Activated B cell treated with CpG ODN at 0.5 μM for 24 hours (primary cell): ENCODE results near the gene STARD3NL. TPM values are rescaled to one million over a fixed set of nuclear protein-coding genes. Genes with fewer than 3 reads are reported as not detected.
"Not testable (repeated sequence)": the region's sequence is repeated elsewhere in the genome, so short reads cannot be mapped to it uniquely, and the experiment has no call there.

ENCODE experiments used
- ATAC-seq: fragments of 200-7000 bp; cut with Tn5 transposase; one replicate; pipeline ENCODE4 v1.10.0; 2021; ENCODE audit warnings: low read depth, mild to moderate bottlenecking, moderate library complexity
- CTCF ChIA-PET: fragments of 350-600 bp; sonication (Branson Sonifier 250); formaldehyde crosslinking; loops from one replicate; lab custom pipeline; 2021; ENCODE audit warnings: antibody characterized with exemption; lab: Charles Lee
- POLR2A ChIA-PET: fragments of 350-600 bp; sonication (Branson Sonifier 250); formaldehyde crosslinking; loops from one replicate; lab custom pipeline; 2021; ENCODE audit warnings: antibody characterized with exemption; lab: Charles Lee
- DNase-seq: peaks from one replicate; pipeline ENCODE4 v3.0.0; 2022
- H3K27ac Mint-ChIP-seq: one replicate; pipeline ENCODE4 v1.8.0; 2020; ENCODE audit warnings: mixed read lengths
- H3K27me3 Mint-ChIP-seq: one replicate; pipeline ENCODE4 v1.8.0; 2021; ENCODE audit warnings: mixed read lengths
- H3K36me3 Mint-ChIP-seq: one replicate; pipeline ENCODE4 v1.8.0; 2021; ENCODE audit warnings: low read depth, mixed read lengths
- H3K4me1 Mint-ChIP-seq: one replicate; pipeline ENCODE4 v1.8.0; 2021; ENCODE audit warnings: mixed read lengths
- H3K4me3 Mint-ChIP-seq: one replicate; pipeline ENCODE4 v1.8.0; 2020; ENCODE audit warnings: mild to moderate bottlenecking, mixed read lengths
- H3K9me3 Mint-ChIP-seq: one replicate; pipeline ENCODE4 v1.8.0; 2020; ENCODE audit warnings: mixed read lengths
- CTCF ChIP-seq: fragments of 200-600 bp; IDR thresholded peaks from one replicate; pipeline ENCODE4 v1.8.0; 2022; ENCODE audit warnings: antibody characterized with exemption, mild to moderate bottlenecking
- intact Hi-C: fragments of 100-400 bp; cut with micrococcal nuclease; formaldehyde crosslinking; loops from one replicate; pipeline ENCODE4 v1.15.1; 2024
- total RNA-seq: library from RNA; stranded (reverse); gene quantifications from 2 replicates; pipeline ENCODE4 v1.2.3, GENCODE V29; 2022

STARD3NL gene
- total RNA-seq, 1 donor from 2014 or later = 16.2 TPM

DNA sequence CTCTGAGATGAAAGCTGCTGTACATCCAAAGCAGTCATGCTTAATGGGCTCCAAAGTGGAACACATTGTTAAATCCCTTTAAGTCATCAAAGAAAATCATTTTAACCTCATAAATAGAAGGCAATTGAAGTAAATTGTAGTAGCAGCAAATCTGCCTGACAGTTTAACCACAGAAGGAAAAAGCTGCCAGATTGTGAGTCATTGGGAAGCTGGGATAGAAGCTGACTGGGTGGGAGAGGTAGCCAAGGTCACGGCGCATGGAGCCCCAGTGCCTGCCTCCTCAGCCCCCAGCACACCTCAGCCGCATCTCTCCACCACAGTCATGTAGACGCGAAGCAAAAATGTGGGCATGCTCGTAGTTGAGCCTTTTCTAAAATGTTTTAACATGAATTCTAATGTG is 51.3 kb downstream of the STARD3NL start:
- DNase-seq (no peak), ATAC-seq (no peak)
- intact Hi-C loops = no loop called here
- H3K4me3 Mint-ChIP-seq = no peak overlapping the region
- H3K9me3 Mint-ChIP-seq = no peaks in the 10 kb centered on the region
- TF ChIP-seq CTCF = no peak
- ChIA-PET CTCF (interaction anchor here (0.9 kb wide), 1 partner anchor 13 kb away, joined by 3 read pairs; no protein-coding TSS in a partner anchor), POLR2A (no interaction called here)
- no peak overlapping the region for H3K27ac Mint-ChIP-seq
- H3K36me3 Mint-ChIP-seq = peaks cover 50% of the 10 kb centered on the region
- H3K4me1 Mint-ChIP-seq = peaks cover 14% of the 10 kb centered on the region
- no peaks in the 10 kb centered on the region for H3K27me3 Mint-ChIP-seq

DNA sequence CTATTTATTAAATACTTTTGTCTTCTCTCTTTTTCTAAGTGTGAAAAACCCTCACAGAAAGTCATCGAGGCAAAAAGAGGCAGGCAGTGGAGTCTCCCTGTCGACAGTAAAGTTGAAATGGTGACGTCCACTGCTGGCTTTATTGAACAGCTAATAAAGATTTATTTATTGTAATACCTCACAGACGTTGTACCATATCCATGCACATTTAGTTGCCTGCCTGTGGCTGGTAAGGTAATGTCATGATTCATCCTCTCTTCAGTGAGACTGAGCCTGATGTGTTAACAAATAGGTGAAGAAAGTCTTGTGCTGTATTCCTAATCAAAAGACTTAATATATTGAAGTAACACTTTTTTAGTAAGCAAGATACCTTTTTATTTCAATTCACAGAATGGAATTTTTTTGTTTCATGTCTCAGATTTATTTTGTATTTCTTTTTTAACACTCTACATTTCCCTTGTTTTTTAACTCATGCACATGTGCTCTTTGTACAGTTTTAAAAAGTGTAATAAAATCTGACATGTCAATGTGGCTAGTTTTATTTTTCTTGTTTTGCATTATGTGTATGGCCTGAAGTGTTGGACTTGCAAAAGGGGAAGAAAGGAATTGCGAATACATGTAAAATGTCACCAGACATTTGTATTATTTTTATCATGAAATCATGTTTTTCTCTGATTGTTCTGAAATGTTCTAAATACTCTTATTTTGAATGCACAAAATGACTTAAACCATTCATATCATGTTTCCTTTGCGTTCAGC is 52.0 kb downstream of the STARD3NL start:
- Mint-ChIP-seq H3K36me3 (peaks cover 44% of the 10 kb centered on the region), H3K4me1 (peaks cover 14% of the 10 kb centered on the region), H3K27me3 (no peaks in the 10 kb centered on the region), H3K27ac (no peak overlapping the region), H3K9me3 (no peaks in the 10 kb centered on the region), H3K4me3 (no peak overlapping the region)
- DNase-seq = no peak
- intact Hi-C loops = no loop called here
- no peak for ATAC-seq
- no peak for TF ChIP-seq CTCF
- POLR2A ChIA-PET = no interaction called here
- CTCF ChIA-PET = interaction anchor here (0.9 kb wide), 1 partner anchor 14 kb away, joined by 3 read pairs; no protein-coding TSS in a partner anchor

DNA sequence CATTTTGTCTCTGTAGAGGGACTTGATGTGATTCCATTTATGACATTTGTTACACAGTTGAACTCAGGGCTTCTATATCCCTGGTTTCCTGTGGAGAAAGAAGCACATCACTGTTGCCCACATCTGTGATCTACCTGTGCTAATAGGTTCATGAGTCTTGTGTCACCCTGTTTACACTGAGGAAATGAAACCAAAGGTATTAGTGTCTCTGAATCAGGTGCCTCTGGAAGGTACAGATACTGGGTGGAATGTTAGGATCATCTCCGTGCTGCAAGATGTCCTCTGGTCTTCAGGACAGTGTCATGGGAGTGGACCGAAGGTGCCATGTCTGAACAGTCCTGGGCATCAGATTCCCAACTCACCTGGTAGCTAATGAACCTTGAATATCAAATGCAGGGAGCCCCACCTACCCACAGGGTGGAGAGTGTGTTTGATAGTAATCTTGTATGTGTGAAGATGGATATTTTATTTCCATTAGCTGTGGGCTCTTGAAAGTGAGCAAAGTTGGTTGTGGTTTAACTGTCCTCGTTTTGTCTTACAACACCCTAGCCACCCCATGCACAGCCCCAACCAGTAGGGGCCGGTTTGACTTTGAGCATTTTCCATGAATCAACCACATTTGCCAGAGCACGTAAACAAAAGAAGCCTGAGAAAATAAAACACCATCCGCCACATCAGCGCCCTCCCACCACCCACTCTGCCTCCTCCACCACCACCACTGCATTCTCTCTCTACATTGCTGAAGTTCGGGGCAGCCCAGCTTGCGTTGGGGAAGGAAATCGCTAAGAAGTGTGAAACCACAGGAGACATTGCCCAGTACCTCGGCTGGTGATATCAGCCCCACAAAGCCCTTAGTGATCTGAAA is 54.7 kb downstream of the STARD3NL start:
- DNase-seq (no peak), ATAC-seq (peak; percentile 34)
- POLR2A ChIA-PET = no interaction called here
- peak overlapping the region; percentile 32 for H3K27ac Mint-ChIP-seq
- intact Hi-C loops = no loop called here
- no peak for TF ChIP-seq CTCF
- H3K4me3 Mint-ChIP-seq = no peak overlapping the region
- H3K9me3 Mint-ChIP-seq = no peaks in the 10 kb centered on the region
- H3K27me3 Mint-ChIP-seq = no peaks in the 10 kb centered on the region
- CTCF ChIA-PET = no interaction called here
- peaks cover 28% of the 10 kb centered on the region for H3K36me3 Mint-ChIP-seq
- H3K4me1 Mint-ChIP-seq = peaks cover 14% of the 10 kb centered on the region

DNA sequence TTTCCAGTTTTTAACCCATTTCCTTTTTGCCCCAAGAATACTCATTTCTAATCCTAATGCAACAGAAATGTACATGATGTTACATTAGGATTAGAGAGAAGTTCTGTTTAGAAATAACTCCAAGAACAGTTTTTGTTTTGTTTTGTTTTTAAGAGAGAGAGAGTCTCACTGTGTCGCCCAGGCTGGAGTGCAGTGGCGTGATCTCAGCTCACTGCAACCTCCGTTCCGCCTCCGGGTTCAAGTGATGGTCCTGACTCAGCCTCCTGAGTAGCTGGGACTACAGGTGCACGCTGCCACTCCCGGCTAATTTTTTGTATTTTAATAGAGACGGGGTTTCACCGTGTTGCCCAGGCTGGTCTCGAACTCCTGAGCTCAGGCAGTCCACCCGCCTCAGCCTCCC is 56.7 kb downstream of the STARD3NL start:
- DNase-seq = not testable (repeated sequence)

DNA sequence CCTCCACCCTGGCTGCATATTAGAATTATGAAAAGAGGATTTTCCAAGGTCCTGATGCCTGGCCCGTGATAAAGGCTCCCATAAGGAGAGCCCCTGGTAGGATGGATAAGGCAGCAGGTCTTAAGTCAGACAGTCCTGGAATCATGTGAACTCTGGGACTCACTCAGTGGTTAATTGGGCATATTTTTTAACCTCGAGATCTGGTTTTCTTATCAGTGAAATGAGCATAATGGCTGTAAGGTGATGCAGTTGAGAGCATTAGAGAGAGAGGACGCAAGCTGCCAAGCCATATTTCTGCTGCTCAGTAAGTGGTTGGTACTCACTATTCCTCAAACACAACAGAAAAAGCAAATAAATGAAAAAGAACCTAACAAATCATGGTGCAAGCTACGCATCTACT is 57.6 kb downstream of the STARD3NL start:
- DNase-seq (no peak), ATAC-seq (no peak)
- no peak for TF ChIP-seq CTCF
- Mint-ChIP-seq H3K36me3 (peaks cover 6% of the 10 kb centered on the region), H3K27me3 (no peaks in the 10 kb centered on the region), H3K27ac (no peak overlapping the region), H3K9me3 (no peaks in the 10 kb centered on the region), H3K4me1 (peaks cover 14% of the 10 kb centered on the region), H3K4me3 (no peak overlapping the region)
- CTCF ChIA-PET = no interaction called here
- intact Hi-C loops = no loop called here
- POLR2A ChIA-PET = no interaction called here

More for the DNA sequence above, 56.7 kb downstream of the STARD3NL start:
- ATAC-seq, H3K4me3 Mint-ChIP-seq, H3K27me3 Mint-ChIP-seq, intact Hi-C loops, H3K9me3 Mint-ChIP-seq, POLR2A ChIA-PET, CTCF ChIA-PET, H3K27ac Mint-ChIP-seq: not testable (repeated sequence)
- Mint-ChIP-seq H3K4me1 (peaks cover 14% of the 10 kb centered on the region), H3K36me3 (peaks cover 15% of the 10 kb centered on the region)

DNA sequence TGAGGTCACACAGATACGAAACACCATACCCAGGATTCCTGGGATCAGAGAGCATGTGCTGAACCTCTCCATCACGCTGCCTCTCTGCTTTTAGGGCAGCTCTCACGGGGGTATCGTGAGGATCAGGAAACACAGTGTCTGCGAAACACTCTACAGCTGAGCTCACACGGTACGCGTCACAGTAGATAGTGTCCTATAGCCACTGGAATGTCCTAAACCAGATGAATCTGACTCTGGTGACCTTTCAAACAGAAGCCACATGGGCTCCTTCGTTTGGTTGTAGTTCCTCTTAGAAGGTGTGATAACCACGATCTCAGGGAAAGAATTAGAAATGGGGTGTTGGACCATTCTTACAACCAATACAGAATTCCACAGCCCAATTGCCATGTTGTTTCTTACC is 61.1 kb downstream of the STARD3NL start:
- H3K4me3 Mint-ChIP-seq, POLR2A ChIA-PET, CTCF ChIA-PET, intact Hi-C loops, H3K36me3 Mint-ChIP-seq, H3K27ac Mint-ChIP-seq, H3K9me3 Mint-ChIP-seq, H3K4me1 Mint-ChIP-seq, DNase-seq, H3K27me3 Mint-ChIP-seq, ATAC-seq: not testable (repeated sequence)
